GF-D8 (cell line): ENCODE measurements around the gene UPK3BL2.
"Not testable (repeated sequence)": the region's sequence is repeated elsewhere in the genome, so short reads cannot be mapped to it uniquely, and the experiment has no call there.

ENCODE experiments used
- DNase-seq: peaks from one replicate; lab custom pipeline; 2025; lab: John Stamatoyannopoulos, UW

The UPK3BL2 gene

DNA sequence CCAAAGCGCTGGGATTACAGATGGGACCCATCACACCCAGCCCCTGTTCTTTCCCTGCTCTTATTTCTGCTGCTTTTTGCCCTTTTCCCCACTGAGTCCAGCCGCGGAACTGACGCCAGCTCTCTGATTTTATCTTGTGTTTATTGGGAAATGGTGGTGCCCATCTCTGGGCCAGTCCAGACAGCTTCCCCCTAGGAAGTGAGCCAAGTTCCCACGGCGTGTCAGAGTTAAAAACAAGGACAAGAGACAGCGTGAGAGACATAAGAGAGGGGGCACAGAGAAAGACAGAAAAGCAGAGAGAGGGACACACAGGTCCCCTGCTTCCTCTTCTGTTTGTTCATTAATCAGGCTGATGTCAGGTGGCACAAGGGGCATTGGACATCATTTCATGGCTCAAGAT is 11.9 kb downstream of the UPK3BL2 start:
- DNase-seq = not testable (repeated sequence)

DNA sequence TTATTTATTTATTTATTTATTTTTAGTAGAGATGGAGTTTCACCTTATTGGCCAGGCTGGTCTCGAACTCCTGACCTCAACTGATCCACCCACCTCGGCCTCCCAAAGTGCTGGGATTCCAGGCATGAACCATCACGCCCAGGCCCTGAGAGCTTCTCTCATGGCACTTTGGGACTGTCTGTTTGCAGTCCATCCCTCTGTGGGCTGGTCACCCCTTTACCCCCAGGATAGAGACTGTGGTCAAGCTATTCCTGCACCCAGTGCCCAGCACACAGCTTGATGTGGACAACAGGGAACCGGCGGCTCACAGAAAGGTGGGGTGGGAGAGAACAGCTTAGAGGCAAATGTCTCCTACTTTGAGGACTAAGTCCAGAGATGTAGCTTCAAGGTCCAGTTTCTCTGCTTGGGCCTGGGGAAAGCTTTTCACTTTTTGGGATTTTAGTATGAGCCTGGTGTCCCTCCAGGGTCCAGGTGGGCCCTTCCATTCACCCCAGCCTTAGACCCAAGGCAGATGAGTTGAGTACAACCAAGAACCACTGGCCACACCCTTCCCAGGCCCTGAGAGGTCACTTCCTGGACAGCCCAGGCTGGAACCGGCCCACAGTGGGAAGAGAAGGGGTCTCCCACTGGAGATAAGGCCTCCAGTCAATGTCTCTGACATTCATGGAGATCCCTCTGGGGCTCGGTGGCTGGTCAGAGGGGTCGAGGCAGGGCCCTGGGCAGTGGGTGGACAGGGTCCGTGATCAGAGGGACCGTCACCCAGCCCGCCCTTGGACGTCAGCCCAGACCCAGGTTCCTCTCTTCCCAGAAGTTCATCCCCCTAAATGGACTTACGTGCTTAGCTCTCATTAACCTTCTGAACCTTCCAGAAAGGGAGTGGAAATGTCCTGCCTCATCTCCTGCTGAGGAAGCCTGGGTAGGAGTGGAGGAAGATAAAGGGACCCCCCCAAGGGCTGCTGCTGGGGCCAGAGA is 15.4 kb downstream of the UPK3BL2 start:
- DNase-seq = not testable (repeated sequence)

DNA sequence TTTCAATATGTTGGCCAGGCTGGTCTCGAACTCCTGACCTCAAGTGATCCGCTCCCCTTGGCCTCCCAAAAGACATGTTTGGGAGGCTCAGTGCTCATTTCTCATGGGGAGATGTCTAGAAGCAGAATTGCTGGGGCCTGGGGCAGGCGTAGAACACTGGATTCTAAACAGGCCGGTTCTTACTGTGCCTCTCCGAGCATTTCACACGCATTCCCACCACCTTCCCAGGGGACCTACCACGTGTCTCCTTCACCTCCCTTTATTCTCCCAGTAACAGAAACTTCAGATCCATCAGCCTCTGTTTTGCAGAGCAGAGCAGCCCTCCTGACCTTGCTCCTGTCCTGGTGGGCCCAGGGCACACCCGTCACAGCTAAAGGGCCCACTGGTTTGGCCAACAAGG is 16.3 kb downstream of the UPK3BL2 start:
- not testable (repeated sequence) for DNase-seq

DNA sequence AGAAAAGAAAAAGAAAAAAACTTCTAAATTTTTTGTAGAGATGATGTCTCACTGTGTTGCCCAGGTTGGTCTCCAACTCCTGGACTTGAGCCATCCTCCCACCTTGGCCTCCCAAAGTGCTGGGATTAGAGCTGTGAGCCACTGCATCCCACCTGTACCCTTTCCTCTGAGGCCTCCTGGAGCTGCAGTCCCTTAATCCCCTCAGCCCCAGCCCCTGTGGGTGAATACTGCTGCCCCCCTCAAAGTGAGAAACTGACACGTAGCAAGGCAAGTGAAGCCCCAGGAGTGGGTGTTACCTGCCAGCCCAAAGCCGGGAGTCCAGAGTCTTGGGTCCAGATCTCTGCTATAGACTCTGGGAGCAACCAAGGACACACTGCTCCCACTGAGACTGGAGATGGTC is 18.7 kb downstream of the UPK3BL2 start:
- DNase-seq = not testable (repeated sequence)

DNA sequence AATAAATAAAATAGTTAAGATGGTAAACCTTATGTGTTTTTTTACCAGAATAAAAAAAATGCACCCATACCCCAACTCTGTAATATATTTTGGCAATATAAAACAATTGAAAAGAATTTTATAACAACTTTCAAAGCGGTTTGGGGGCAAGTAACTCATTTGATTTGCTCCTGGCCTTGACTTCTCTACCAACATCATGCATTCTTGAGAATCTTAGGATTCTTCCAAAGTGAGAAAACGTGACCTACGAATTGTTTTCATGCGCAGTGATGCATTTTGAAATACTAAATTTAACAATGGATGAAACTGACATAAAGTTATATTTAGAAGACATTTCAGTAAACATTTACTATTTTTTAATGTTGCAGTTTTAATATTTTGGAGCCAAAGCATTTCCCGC is 22.7 kb downstream of the UPK3BL2 start:
- DNase-seq = not testable (repeated sequence)

DNA sequence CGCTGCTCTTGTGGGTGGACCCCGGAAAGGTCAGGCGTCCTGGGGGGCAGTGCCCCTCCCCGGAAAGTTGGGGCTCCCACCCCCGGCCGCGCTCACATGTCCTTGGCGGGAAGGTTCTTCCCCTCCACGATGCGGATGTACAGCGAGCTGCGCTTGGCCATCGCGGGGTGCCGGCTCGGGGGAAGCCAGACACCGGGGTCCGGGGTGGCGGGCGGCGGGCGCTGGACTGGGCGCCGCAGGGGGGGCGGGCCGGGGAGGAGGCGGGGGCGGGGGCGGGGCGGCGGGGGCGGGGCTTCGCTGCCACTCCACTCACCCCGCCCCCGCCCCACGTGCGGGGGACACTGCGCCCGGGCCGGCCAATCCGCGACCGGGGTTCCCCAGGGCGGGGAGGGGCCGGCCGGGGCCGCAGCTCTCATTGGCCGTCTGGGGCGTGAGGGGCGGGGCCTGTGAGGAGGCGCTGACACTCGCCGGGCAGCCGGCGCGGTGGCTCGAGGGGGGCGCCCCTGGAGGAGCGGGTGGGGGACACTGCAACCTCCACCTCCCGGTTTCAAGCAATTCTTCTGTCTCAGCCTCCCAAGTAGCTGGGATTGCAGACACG is 25.8 kb downstream of the UPK3BL2 start, which contains the start of gene RASA4B:
RASA4B (minus strand) TSS at position 228 of the 598 bp plus-strand sequence; CDS start at position 161, 67 bp downstream.
- not testable (repeated sequence) for DNase-seq

DNA sequence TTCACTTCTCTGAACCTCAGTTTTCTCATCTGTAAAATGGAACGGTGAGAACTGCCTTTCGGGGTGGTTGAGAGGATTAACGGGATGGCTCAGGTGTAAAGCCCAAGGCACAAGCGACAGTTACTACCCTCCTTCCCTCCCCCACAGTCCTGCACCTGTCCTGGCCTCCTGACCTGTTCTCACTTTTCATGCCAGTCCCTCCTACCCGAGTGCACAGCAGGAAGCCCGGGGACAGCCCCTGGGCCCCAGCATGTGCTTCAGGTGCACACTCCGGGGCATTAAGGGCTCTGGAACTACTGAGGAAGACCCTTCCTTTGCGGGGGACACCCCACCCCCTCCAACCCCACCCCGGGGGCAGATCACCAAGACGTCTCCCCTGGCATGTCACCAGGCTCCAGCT is 26.5 kb downstream of the UPK3BL2 start:
- DNase-seq = not testable (repeated sequence)

DNA sequence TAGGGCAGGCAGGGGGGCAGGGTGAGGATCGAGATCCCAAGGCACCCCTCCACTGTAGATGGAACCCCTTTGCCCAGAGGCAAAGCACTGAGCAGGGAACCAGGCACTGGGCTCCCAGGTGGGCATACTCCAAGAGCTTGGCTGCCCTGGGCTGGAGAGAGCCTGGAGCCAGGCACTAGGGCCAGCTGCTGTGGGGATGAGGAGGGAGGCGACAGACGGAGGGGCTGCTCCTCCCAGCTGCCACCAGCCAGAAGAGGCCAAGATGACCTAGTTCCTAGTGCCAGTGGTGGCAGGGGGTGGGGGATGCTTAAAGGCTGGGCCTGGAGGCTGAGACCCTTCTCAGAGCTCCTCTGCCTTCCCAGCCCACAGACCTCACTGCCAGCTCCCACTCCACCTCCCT is 27.6 kb downstream of the UPK3BL2 start:
- DNase-seq = not testable (repeated sequence)

DNA sequence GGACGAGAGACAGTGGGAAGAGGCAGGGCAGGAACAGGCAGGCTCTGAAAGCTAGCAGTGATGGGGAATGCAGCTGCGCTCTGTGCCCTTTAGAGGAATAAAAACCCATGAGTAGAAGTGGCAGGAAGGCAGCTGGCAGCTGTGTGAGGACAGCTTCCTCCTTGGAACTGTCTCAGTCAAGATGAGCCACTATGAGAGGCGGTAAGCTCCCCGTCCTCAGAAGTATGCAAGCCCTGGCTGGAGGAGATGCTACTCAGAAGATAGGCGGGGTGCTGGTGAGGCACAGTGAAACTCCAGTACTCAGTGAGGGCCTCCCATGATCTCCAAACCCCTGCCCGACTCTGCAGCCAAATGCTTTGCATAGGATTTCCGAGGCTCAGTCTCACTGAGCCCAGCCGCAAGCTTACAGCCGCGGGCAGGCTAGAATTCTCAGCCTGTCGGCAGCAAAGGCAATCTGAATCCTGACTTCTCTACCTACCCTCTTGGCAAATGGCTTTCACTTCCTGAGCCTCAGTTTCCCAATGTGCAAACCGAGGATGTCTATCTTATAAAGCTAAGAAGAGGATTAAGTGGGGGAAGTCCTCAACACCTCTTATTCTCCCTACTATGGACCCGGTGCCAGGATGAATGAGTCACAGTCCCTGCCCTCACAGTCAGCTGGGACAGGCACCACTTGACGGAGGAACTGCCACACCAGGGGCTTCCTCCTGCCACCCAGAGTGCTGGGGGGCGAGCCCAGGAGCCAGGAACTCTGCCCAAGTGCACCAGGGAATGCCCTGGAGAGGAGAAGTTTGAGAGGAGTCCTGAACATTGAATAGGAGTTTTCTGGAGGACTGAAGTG is 28.4 kb downstream of the UPK3BL2 start:
- DNase-seq = not testable (repeated sequence)

DNA sequence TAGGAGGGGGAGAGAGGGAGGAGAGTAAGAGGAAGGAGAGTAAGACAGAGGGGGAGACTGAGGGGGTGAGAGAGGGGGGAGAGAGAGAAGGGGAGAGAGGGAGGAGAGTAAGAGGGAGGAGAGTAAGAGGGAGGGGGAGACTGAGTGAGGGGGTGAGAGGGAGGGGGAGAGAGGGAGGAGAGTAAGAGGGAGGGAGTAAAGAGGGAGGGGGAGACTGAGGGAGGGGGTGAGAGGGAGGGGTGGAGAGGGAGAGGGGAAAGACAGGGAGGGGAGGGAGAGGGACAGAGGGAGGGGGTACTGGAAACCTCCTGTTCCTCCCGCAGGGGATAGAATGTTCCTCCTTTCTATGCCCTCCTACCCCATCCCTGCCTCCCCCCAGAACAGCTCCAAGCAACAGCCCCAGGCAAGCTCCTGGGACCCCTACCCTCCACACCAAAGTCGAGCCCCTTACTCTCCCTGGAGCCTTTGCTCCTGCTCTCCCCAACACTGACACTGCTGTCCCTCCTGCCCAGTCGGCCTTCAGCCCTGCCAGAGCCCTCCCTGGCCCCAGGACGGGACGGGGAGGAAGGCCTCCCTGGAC is 30.8 kb downstream of the UPK3BL2 start:
- not testable (repeated sequence) for DNase-seq

DNA sequence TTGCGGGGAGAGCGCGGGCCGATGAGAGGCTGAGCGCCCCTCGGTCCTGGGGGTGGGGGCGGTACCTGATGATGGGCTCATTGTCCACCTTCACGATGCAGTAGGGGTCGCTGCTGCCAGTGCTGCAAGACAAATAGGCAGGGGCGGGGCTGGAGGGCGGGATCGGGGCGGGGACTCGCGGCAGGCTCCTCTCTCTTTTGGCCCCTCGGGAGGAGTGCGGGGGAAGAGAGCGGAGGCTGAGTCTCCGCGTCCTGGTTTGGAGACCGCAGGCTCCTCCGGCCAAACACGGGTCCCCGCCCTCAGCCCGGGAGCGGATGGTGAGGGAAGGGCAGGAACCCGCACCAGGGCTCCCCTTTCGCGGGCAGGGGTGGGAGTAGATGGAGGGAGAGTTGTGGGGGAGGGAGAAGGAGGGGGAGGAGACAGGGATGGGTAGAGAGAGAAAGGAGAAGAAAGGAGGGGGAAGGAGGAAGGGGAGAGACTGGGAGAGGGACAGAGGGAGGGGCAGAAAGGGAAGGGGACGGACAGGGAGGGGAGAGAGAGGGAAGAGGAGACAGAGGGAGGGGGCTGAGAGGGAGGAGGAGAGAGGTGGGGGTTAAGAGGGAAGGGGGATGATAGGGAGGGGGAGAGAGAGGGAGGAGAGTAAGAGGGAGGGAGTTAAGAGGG is 31.5 kb downstream of the UPK3BL2 start:
- not testable (repeated sequence) for DNase-seq

DNA sequence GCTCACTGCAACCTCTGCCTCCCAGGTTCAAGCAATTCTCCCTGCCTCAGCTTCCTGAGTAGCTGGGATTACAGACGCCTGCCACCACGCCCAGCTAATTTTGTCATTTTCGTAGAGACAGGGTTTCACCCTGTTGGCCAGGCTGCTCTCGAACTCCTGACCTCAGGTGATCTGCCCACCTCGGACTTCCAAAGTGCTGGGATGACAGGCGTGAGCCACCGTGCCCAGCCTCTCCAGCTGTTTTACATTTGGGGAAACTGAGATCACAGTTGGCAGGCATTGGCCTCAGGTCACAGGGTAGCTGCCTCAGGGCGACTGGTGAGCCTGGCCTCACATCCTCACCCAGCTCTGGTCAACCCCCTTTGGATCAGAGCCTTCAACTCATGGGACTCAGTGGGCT is 32.9 kb downstream of the UPK3BL2 start:
- not testable (repeated sequence) for DNase-seq

DNA sequence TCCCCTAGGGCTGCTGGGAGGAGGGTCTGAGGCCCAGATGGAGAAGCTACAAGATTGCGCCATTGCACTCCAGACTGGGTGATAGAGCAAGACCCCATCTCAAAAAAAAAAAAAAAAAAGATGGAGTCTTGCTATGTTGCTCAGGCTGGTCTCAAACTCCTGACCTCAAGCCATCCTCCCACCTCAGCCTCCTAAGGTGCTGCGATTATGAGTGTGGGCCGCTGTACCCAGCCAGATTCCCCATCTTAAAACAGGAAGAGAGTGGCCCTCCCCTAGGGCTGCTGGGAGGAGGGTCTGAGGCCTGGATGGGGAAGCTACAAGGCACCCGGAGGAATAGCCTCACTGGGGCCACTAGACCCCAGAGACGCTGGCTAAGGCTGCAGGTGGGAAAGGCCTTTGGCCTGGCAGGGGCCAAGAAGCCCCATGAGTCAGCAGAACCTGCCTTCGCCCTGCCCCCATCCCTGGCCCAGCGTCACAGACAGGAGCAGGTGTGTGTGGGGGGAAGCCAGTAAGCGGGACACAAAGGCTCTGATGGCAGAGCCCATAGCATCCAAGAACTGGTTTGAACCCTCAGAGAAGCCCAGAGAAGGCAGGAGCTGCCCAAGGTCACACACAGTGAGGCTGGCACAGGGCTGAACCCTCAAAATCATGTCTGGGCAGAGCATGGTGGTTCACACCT is 35.9 kb downstream of the UPK3BL2 start:
- DNase-seq = not testable (repeated sequence)

DNA sequence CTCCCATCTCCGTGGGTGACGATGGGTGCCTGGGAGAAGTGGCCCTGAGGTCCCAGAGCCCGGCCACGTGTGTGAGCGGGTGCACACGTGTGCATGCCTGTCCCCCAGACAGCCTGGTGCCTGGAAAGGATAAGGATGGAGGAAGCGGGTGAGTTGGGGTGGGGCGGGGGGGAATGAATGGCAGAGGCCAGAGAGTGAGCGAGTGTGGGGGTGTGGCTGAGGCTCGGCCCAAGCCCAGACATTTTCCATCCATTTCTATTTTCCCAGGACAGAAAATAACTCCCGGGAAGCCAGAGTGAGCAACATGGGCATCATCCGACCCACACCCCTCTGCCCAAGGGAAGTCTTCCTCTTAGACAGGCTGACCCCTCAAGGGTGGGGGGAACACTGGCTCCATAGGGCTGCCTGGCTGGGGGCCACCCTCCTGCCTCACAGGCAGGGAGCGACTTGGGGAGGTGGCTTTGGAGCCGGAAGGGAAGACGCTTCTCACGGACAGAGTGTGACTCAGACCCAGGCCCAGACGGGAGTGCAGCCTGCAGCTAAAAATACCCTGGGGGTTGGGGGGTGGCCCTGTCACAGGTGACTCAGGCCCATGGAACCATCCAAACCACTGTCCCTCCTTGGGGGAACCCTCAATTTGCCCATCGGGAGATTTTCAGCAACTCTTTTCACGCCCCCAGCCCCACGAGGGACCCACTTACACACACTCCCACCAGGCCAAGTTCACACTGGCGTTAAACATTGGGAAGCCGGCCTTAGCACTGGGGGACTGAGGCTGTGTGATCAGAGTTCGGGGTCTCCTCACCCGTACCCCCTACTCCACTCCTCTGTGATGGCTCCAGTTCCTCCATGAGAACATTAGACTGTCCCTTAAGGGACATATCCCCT is 38.0 kb downstream of the UPK3BL2 start:
- DNase-seq = not testable (repeated sequence)

DNA sequence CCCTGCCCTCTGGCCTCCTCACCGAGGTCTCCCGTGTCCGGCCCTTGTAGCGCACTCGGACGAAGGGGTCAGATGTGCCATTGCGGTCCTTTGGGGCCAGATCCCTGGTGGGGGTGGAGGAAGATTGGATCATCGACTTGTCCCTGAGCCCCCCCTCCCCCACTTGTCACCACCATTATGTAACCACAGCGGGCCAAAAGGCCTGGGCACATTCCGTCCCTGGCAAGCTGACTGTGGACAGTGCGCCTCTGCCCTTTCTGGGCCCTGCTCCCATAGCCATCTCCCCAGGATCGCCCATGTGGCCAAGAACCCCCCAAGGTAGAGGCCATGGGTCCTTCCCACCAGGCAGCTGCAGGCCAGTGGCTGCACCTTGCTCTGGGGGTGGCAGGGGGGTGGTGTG is 40.4 kb downstream of the UPK3BL2 start:
- DNase-seq = not testable (repeated sequence)

DNA sequence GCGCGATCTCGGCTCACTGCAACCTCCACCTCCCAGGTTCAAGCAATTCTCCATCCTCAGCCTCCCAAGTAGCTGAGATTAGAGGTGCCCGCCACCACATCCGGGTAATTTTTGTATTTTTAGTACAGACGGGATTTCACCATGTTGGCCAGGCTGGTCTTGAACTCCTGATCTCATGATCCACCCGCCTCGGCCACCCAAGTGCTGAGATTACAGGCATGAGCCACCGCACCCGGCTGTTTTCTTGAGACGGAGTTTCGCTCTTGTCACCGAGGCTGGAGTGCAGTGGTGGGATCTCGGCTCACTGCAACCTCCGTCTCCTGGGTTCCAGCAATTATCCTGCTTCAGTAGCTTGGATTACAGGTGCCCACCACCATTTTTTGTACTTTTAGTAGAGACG is 45.2 kb downstream of the UPK3BL2 start:
- not testable (repeated sequence) for DNase-seq

DNA sequence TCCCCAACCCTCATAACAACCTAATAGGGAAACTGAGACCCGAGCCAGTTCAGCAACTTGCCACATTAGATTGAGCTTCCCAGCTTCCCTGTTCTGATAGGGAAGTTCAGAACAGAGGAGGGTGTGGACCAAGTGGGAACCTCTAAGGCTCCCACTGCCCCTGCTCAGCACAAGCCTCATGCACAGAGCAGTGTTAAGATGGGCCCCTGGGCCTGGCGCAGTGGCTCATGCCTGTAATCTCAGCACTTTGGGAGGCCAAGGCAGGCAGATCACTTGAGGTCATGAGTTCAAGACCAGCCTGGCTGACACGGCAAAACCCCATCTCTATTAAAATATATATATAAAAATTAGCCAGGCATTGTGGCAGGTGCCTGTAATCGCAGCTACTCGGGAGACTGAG is 46.2 kb downstream of the UPK3BL2 start:
- not testable (repeated sequence) for DNase-seq

DNA sequence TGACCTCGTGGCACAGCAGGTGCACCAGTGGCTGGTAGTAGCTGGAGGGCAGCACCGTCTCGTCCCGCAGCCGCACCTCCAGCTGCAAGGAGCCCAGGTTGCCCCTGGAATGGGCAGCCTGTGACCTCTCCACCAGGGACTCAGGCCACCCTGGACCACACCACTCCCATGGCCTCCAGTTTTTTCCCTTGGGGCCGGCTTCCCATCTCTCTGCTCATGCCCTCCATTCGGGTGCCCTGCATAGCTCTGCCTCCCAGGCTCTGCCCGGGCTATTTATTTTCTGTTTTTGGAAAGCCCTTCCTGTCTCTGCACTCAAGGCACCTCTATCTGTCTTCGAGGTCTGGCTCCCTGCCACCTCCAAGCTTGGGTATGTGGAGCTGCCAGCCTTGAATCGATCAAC is 46.6 kb downstream of the UPK3BL2 start:
- not testable (repeated sequence) for DNase-seq

DNA sequence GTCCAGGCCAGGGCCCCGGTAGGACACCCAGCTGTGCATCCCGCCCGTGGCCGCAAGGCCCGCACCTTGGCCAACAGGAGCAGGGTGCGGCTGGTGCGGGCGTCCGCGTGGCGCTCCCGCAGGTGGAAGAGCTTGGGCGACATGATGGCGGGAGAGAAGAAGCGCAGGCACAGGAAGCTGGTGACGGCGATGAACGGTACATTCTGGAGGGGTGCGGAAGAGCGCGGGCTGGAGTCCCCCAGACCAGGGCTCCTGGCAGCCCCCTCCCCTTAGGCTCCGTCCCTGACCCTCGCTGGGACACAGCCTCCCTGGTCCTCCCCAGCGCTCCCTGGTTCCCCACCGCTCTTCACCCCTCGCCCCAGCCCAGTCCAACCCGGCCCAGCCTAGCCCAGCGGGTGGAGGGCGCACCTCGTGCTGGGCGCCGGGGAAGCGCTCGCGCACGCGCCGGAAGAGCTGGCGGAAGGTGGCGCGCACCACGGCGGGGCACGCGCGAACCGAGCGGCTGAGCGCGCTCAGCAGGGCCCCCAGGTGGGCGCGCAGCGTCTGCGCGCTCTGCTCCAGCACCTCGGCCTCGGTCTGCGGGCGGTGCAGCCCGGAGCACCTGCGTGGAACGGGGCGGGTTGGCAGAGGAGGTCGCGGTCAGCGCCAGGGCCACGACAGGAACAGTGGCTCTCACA is 48.9 kb downstream of the UPK3BL2 start:
- not testable (repeated sequence) for DNase-seq
